Hepatocyte (in vitro differentiated cells): ENCODE measurements around the gene ANGPT4. TPM values are rescaled to one million over a fixed set of nuclear protein-coding genes. Genes with fewer than 3 reads are reported as not detected.

Experiments used
- DNase-seq: peaks from one replicate; pipeline ENCODE4 v3.0.0-alpha.2; 2016; ENCODE audit warnings: low spot score
- H2AFZ ChIP-seq: fragments of 200-600 bp; sonication (generic); 2 replicates; pipeline ENCODE4 v1.6.0; 2016; ENCODE audit warnings: antibody characterized with exemption, mild to moderate bottlenecking
- H3K27ac ChIP-seq: fragments of 200-600 bp; sonication (generic); 2 replicates; pipeline ENCODE4 v1.5.1; 2016; ENCODE audit warnings: mild to moderate bottlenecking
- H3K27me3 ChIP-seq: fragments of 200-600 bp; sonication (generic); 2 replicates; pipeline ENCODE4 v1.6.1; 2016
- H3K36me3 ChIP-seq: fragments of 200-600 bp; sonication (generic); replicated peaks from 2 replicates; pipeline ENCODE4 v1.5.1; 2016; ENCODE audit warnings: low read depth; ENCODE audit not compliant: insufficient read depth
- H3K4me1 ChIP-seq: fragments of 200-600 bp; sonication (generic); 2 replicates; pipeline ENCODE4 v1.5.1; 2016; ENCODE audit warnings: mild to moderate bottlenecking, moderate library complexity; ENCODE audit not compliant: insufficient read depth
- H3K4me2 ChIP-seq: fragments of 200-600 bp; sonication (generic); 2 replicates; pipeline ENCODE4 v1.6.0; 2016
- H3K4me3 ChIP-seq: fragments of 200-600 bp; sonication (generic); 2 replicates; pipeline ENCODE4 v1.5.1; 2016; ENCODE audit warnings: mild to moderate bottlenecking
- H3K79me2 ChIP-seq: fragments of 200-600 bp; sonication (generic); 2 replicates; pipeline ENCODE4 v1.6.0; 2017; ENCODE audit warnings: mild to moderate bottlenecking
- H3K9me2 ChIP-seq: fragments of 200-600 bp; sonication (generic); replicated peaks from 2 replicates; pipeline ENCODE4 v1.6.0; 2017; ENCODE audit warnings: mild to moderate bottlenecking; ENCODE audit not compliant: insufficient read depth
- H3K9me3 ChIP-seq: fragments of 200-600 bp; sonication (generic); 2 replicates; pipeline ENCODE4 v1.5.1; 2016; ENCODE audit warnings: low read depth, mild to moderate bottlenecking
- H4K20me1 ChIP-seq: fragments of 200-600 bp; sonication (generic); 2 replicates; pipeline ENCODE4 v1.6.0; 2016; ENCODE audit warnings: mild to moderate bottlenecking; ENCODE audit not compliant: insufficient read depth, poor library complexity, severe bottlenecking
- EZH2 ChIP-seq: fragments of 200-600 bp; sonication (generic); IDR thresholded peaks from 2 replicates; pipeline ENCODE4 v1.6.1; 2016; ENCODE audit warnings: antibody characterized with exemption, mild to moderate bottlenecking, borderline replicate concordance
- EZH2phosphoT487 ChIP-seq: fragments of 200-600 bp; sonication (generic); IDR thresholded peaks from one replicate; pipeline ENCODE4 v1.6.1; 2018; ENCODE audit warnings: antibody characterized with exemption, mild to moderate bottlenecking, low read depth, moderate library complexity; ENCODE audit not compliant: unreplicated experiment, severe bottlenecking
- WGBS: methylation state at CpG from one replicate; pipeline ENCODE4 v1.1.6; 2016; ENCODE audit warnings: low lambda C conversion rate; ENCODE audit errors: missing lambda C conversion rate; 5-methylcytosine and 5-hydroxymethylcytosine counted together
- polyA plus RNA-seq: library from polyadenylated mRNA; unstranded; fragments of >200 nt; fragmentation: Nextera tagmentation; extraction: Ambion mirVana; gene quantifications from 2 replicates; pipeline ENCODE4 v1.2.1, GENCODE V29; 2016
- total RNA-seq: library from RNA; depleted of rRNA; stranded (reverse); fragments of >200 nt; gene quantifications from 2 replicates; pipeline ENCODE4 v1.2.3, GENCODE V29; 2014
- TF ChIP-seq, protein P1 (sequence below): fragments of 200-600 bp; sonication (generic); IDR thresholded peaks from 2 replicates; pipeline ENCODE4 v1.5.1; 2016; ENCODE audit warnings: antibody characterized with exemption, mild to moderate bottlenecking; ENCODE audit not compliant: poor library complexity

Gene ANGPT4
- total and polyA plus RNA-seq, 2 experiments from 2014 or later: not detected

- Histone ChIP-seq H3K27me3 (no peaks in the 10 kb centered on the region), H3K9me3 (no peaks in the 10 kb centered on the region), H3K27ac (no peak overlapping the region), H3K9me2 (no peaks in the 10 kb centered on the region), H4K20me1 (no peaks in the 10 kb centered on the region), H3K4me2 (no peak overlapping the region), H3K4me3 (no peak overlapping the region), H2AFZ (no peak overlapping the region), H3K36me3 (no peaks in the 10 kb centered on the region), H3K4me1 (no peaks in the 10 kb centered on the region), H3K79me2 (no peaks in the 10 kb centered on the region)
- TF ChIP-seq EZH2 (no peak), EZH2phosphoT487 (no peak)
- TF ChIP-seq, protein P1, sequence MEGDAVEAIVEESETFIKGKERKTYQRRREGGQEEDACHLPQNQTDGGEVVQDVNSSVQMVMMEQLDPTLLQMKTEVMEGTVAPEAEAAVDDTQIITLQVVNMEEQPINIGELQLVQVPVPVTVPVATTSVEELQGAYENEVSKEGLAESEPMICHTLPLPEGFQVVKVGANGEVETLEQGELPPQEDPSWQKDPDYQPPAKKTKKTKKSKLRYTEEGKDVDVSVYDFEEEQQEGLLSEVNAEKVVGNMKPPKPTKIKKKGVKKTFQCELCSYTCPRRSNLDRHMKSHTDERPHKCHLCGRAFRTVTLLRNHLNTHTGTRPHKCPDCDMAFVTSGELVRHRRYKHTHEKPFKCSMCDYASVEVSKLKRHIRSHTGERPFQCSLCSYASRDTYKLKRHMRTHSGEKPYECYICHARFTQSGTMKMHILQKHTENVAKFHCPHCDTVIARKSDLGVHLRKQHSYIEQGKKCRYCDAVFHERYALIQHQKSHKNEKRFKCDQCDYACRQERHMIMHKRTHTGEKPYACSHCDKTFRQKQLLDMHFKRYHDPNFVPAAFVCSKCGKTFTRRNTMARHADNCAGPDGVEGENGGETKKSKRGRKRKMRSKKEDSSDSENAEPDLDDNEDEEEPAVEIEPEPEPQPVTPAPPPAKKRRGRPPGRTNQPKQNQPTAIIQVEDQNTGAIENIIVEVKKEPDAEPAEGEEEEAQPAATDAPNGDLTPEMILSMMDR: no peak
- no peak for DNase-seq
Measured at GRCh38 chr20:871436-871835, 44.7 kb downstream of the ANGPT4 start.

- TF ChIP-seq EZH2phosphoT487: no peak
- H3K9me3 ChIP-seq: no peaks in the 10 kb centered on the region
- WGBS: 85% methylated on average over 3 of the region's 3 CpGs
Measured at GRCh38 chr20:870758-871157, 45.4 kb downstream of the ANGPT4 start.

DNA sequence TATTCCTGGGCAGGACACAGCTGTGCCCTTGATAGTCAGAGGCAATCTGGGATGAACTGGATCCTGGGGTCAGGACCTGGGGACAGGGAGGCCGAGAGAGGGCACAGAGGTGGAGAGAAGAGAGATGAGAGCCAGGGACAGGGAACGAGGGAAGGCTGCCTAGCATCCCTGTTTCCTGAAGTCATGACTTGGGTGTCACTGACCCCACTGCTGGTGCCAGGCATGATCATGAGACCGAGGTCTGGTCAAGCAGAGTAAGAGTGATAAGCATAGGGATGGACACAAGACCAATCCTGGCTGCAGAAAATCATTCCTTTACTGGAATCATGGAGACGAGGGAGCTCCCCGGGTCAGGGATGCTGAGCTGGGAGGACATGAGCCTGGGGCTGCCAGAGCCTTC lies 46.5 kb downstream of the ANGPT4 start:
- no peak for DNase-seq
- Histone ChIP-seq H3K27ac (no peak overlapping the region), H3K4me2 (no peak overlapping the region), H3K4me1 (no peaks in the 10 kb centered on the region), H3K9me2 (no peaks in the 10 kb centered on the region), H3K27me3 (no peaks in the 10 kb centered on the region), H3K36me3 (no peaks in the 10 kb centered on the region), H3K79me2 (no peaks in the 10 kb centered on the region), H2AFZ (no peak overlapping the region), H3K9me3 (no peaks in the 10 kb centered on the region), H4K20me1 (no peaks in the 10 kb centered on the region), H3K4me3 (no peak overlapping the region)
- no peak for TF ChIP-seq EZH2
- no peak for TF ChIP-seq EZH2phosphoT487
- TF ChIP-seq, protein P1: no peak
- 85% methylated on average over 5 of the region's 5 CpGs for WGBS

More at GRCh38 chr20:870758-871157, 45.4 kb downstream of the ANGPT4 start:
- no peaks in the 10 kb centered on the region for H3K79me2 ChIP-seq
- H3K4me2 ChIP-seq: no peak overlapping the region
- H2AFZ ChIP-seq: no peak overlapping the region
- H3K9me2 ChIP-seq: no peaks in the 10 kb centered on the region
- no peaks in the 10 kb centered on the region for H4K20me1 ChIP-seq
- no peaks in the 10 kb centered on the region for H3K27me3 ChIP-seq
- no peaks in the 10 kb centered on the region for H3K4me1 ChIP-seq
- no peak overlapping the region for H3K4me3 ChIP-seq
- no peak overlapping the region for H3K27ac ChIP-seq
- DNase-seq: no peak
- H3K36me3 ChIP-seq: no peaks in the 10 kb centered on the region

GRCh38 chr20:868279-868678 lies 47.9 kb downstream of the ANGPT4 start:
- H2AFZ ChIP-seq: no peak overlapping the region
- H3K4me3 ChIP-seq: no peak overlapping the region
- no peak overlapping the region for H3K27ac ChIP-seq
- no peaks in the 10 kb centered on the region for H4K20me1 ChIP-seq
- TF ChIP-seq EZH2: no peak
- no peak for TF ChIP-seq EZH2phosphoT487
- TF ChIP-seq, protein P1: no peak
- H3K79me2 ChIP-seq: no peaks in the 10 kb centered on the region
- no peaks in the 10 kb centered on the region for H3K4me1 ChIP-seq
- DNase-seq: no peak
- 84% methylated on average over 9 of the region's 9 CpGs for WGBS
- no peaks in the 10 kb centered on the region for H3K36me3 ChIP-seq
- no peak overlapping the region for H3K4me2 ChIP-seq
- H3K9me2 ChIP-seq: no peaks in the 10 kb centered on the region
- no peaks in the 10 kb centered on the region for H3K9me3 ChIP-seq
- H3K27me3 ChIP-seq: no peaks in the 10 kb centered on the region
